Aorta (tissue), 5 donors: ENCODE results near the gene VWCE. TPM values are rescaled to one million over a fixed set of nuclear protein-coding genes. Genes with fewer than 3 reads are reported as not detected.
A peak's percentile ranks its signal among the peaks of the same experiment; 100 is the strongest.

ENCODE experiments used
- ATAC-seq: fragments of 200-7000 bp; cut with Tn5 transposase; one replicate; pipeline ENCODE4 v1.9.1; 2022; ENCODE audit warnings: moderate library complexity; ENCODE audit not compliant: low FRiP score
- DNase-seq, 2 donors: peaks; one replicate each; pipeline ENCODE4 v3.0.0-alpha.2; 2020
- H3K27ac ChIP-seq, 2 donors: one replicate each; pipeline ENCODE4 v1.5.1; 2013; ENCODE audit warnings: low read length in 2 of 2, mild to moderate bottlenecking in 2 of 2, moderate library complexity in 2 of 2, control low read depth in 1 of 2, inconsistent platforms in 1 of 2, low read depth in 1 of 2
- H3K27me3 ChIP-seq, 2 donors: one replicate each; pipeline ENCODE4 v1.6.1; 2013; ENCODE audit warnings: control low read depth in 1 of 2, low read length in 1 of 2, mild to moderate bottlenecking in 1 of 2, moderate library complexity in 1 of 2; ENCODE audit not compliant: insufficient read depth in 2 of 2, control insufficient read depth in 1 of 2
- H3K36me3 ChIP-seq, 2 donors: one replicate each; pipeline ENCODE4 v1.6.1; 2013; ENCODE audit warnings: control low read depth in 1 of 2, low read length in 1 of 2, mild to moderate bottlenecking in 1 of 2; ENCODE audit not compliant: insufficient read depth in 2 of 2, control insufficient read depth in 1 of 2
- H3K4me1 ChIP-seq, 2 donors: one replicate each; pipeline ENCODE4 v1.6.1; 2013; ENCODE audit warnings: low read length in 2 of 2, control low read depth in 1 of 2, mild to moderate bottlenecking in 1 of 2, moderate library complexity in 1 of 2; ENCODE audit not compliant: insufficient read depth in 2 of 2, control insufficient read depth in 1 of 2
- H3K4me3 ChIP-seq, 2 donors: one replicate each; pipeline ENCODE4 v1.5.1; 2013; ENCODE audit warnings: low read length in 2 of 2, control low read depth in 1 of 2, mild to moderate bottlenecking in 1 of 2
- H3K9me3 ChIP-seq: one replicate; pipeline ENCODE4 v1.6.1; 2013; ENCODE audit warnings: mild to moderate bottlenecking, low read length; ENCODE audit not compliant: control insufficient read depth
- WGBS, 2 donors: extraction: QIAGEN DNeasy Blood & Tissue Kit; methylation state at CpG; one replicate each; pipeline ENCODE4 v1.1.7; 2013; 5-methylcytosine and 5-hydroxymethylcytosine counted together
- intact Hi-C, 2 donors: fragments of 100-400 bp; cut with DNase I; formaldehyde crosslinking; loops; one replicate each; pipeline versions ENCODE4 v1.14.2 to v1.15.0; 2022
- polyA plus RNA-seq, 2 donors: library from polyadenylated mRNA; stranded (reverse); fragments of 200-250 nt; gene quantifications; one replicate each; pipeline ENCODE4 v1.2.3, GENCODE V29; 2013
- total RNA-seq, 2 donors: library from RNA; stranded (reverse); fragmentation: NEBNext Ultra II Directional; extraction: Animal tissue kit (Norgen Biotek cat#: 25700); gene quantifications; one replicate each; pipeline ENCODE4 v1.2.1, GENCODE V29; 2021
- donor health status: healthy with polysubstance abuse.
- donor health status: Bipolar disorder and iron deficiency.
- donor health status: DM: no; HTN: no; CAD: no.
- donor health status: DM: no; HTN: no; CAD: no.
- donor health status: DM: yes; HTN: yes; CAD: no.

The VWCE gene
- total and polyA plus RNA-seq, 4 donors, result 2.0 to 5.6 (median 3.0) TPM; not detected in 1

- intact Hi-C loops, result loop anchor here in 1 of 2 donors (2.0 kb wide), 1 partner anchor 47 kb away; no protein-coding TSS in a partner anchor
- Histone ChIP-seq H3K9me3 (no peaks in the 10 kb centered on the region), H3K27me3 (no peaks in the 10 kb centered on the region), H3K36me3 (no peaks in the 10 kb centered on the region), H3K27ac (no peak overlapping the region), H3K4me1 (no peaks in the 10 kb centered on the region), H3K4me3 (no peak overlapping the region)
- WGBS, 2 donors, result 90 to 94% methylated on average over 15 of the region's 15 CpGs
- ATAC-seq (no peak), DNase-seq (peak in 1 of 2 donors; percentile 63)
Measured at GRCh38 chr11:61337706-61338470, 42.8 kb upstream of the VWCE start.

GRCh38 chr11:61336171-61336935, 41.2 kb upstream of the VWCE start:
- Histone ChIP-seq H3K27ac (no peak overlapping the region), H3K4me1 (peaks cover 0 to 2% of the 10 kb centered on the region in 2 donors), H3K27me3 (no peaks in the 10 kb centered on the region), H3K36me3 (no peaks in the 10 kb centered on the region), H3K4me3 (no peak overlapping the region), H3K9me3 (no peaks in the 10 kb centered on the region)
- ATAC-seq (peak; percentile 84), DNase-seq (peak; percentile 84 to 91)
- intact Hi-C loops, result loop anchor here in 1 of 2 donors (2.0 kb wide), 1 partner anchor 48 kb away; no protein-coding TSS in a partner anchor
- 30 to 33% methylated on average over 8 of the region's 8 CpGs for WGBS, 2 donors

GRCh38 chr11:61335355-61335710, 40.2 kb upstream of the VWCE start:
- intact Hi-C loops, result loop anchor here in 1 of 2 donors (1.0 kb wide), 1 partner anchor 50 kb away; no protein-coding TSS in a partner anchor
- no peaks in the 10 kb centered on the region for H3K36me3 ChIP-seq
- WGBS, 2 donors, result 67 to 69% methylated on average over 1 of the region's 1 CpG
- DNase-seq, result peak in 1 of 2 donors; percentile 22
- ATAC-seq, result no peak
- H3K27me3 ChIP-seq, result no peaks in the 10 kb centered on the region
- H3K4me3 ChIP-seq, result no peak overlapping the region
- H3K4me1 ChIP-seq, result peaks cover 0 to 4% of the 10 kb centered on the region in 2 donors
- no peaks in the 10 kb centered on the region for H3K9me3 ChIP-seq
- no peak overlapping the region for H3K27ac ChIP-seq

GRCh38 chr11:61334434-61335354, 39.6 kb upstream of the VWCE start:
- Histone ChIP-seq H3K9me3 (no peaks in the 10 kb centered on the region), H3K27ac (no peak overlapping the region), H3K4me1 (peaks cover 0 to 4% of the 10 kb centered on the region in 2 donors), H3K4me3 (no peak overlapping the region), H3K27me3 (no peaks in the 10 kb centered on the region), H3K36me3 (no peaks in the 10 kb centered on the region)
- WGBS, 2 donors, result 81 to 82% methylated on average over 16 of the region's 16 CpGs
- DNase-seq (peak in 1 of 2 donors; percentile 62), ATAC-seq (no peak)
- intact Hi-C loops, result loop anchor here in 1 of 2 donors (1.0 kb wide), 1 partner anchor 51 kb away; no protein-coding TSS in a partner anchor

- ATAC-seq, result no peak
- intact Hi-C loops, result no loop called here
- DNase-seq, result peak in 1 of 2 donors; percentile 73
- H3K4me1 ChIP-seq, result peaks cover 0 to 4% of the 10 kb centered on the region in 2 donors
- H3K27ac ChIP-seq, result peak overlapping the region in 1 of 2 donors; percentile 66
- no peaks in the 10 kb centered on the region for H3K27me3 ChIP-seq
- H3K36me3 ChIP-seq, result no peaks in the 10 kb centered on the region
- peak overlapping the region; percentile 52 to 72 for H3K4me3 ChIP-seq
- 28 to 29% methylated on average over 19 of the region's 19 CpGs for WGBS, 2 donors
- H3K9me3 ChIP-seq, result no peaks in the 10 kb centered on the region
Measured at GRCh38 chr11:61333550-61334433, 38.7 kb upstream of the VWCE start.

GRCh38 chr11:61332797-61333549, 37.9 kb upstream of the VWCE start, which contains the start of the genes DDB1 and TKFC:
Gene DDB1 (minus strand): TSS chr11:61333105. CDS start chr11:61332968, 137 bp downstream.
Gene TKFC (plus strand): TSS chr11:61333228. CDS start chr11:61334729, 1,501 bp downstream.
- DNase-seq (peak; percentile 97 to 99), ATAC-seq (peak; percentile 96)
- no peaks in the 10 kb centered on the region for H3K27me3 ChIP-seq
- peak within 1 kb of the TSS; percentile 72 to 85 for H3K4me3 ChIP-seq
- intact Hi-C loops, result no loop called here
- 0 to 1% methylated on average over 62 to 81 of the region's 81 CpGs for WGBS, 2 donors
- peaks cover 0 to 4% of the 10 kb centered on the region in 2 donors for H3K4me1 ChIP-seq
- H3K9me3 ChIP-seq, result no peaks in the 10 kb centered on the region
- peak within 1 kb of the TSS in 1 of 2 donors; percentile 66 for H3K27ac ChIP-seq
- no peaks in the 10 kb centered on the region for H3K36me3 ChIP-seq

- intact Hi-C loops, result no loop called here
- Histone ChIP-seq H3K4me1 (peaks cover 0 to 4% of the 10 kb centered on the region in 2 donors), H3K27me3 (no peaks in the 10 kb centered on the region), H3K27ac (peak overlapping the region in 1 of 2 donors; percentile 64), H3K36me3 (no peaks in the 10 kb centered on the region), H3K4me3 (peak overlapping the region; percentile 72 to 85), H3K9me3 (no peaks in the 10 kb centered on the region)
- DNase-seq, result no peak
- ATAC-seq, result no peak
- WGBS, 2 donors, result 1% methylated on average over 24 of the region's 24 CpGs
Measured at GRCh38 chr11:61332281-61332796, 37.2 kb upstream of the VWCE start.
